Upper lobe of left lung (tissue), 4 donors: ENCODE data around the gene TUFT1.

Source experiments
- EP300 ChIP-seq, 4 donors: sonication (generic); formaldehyde crosslinking; IDR thresholded peaks; one replicate each; pipeline ENCODE4 v1.5.1; 2017; ENCODE audit warnings: antibody characterized with exemption in 4 of 4, control low read depth in 2 of 4
- POLR2A ChIP-seq, 4 donors: fragments of 450-650 bp; IDR thresholded peaks; one replicate each; pipeline ENCODE4 v1.5.1; 2016 to 2017; ENCODE audit warnings: antibody characterized with exemption in 4 of 4, mild to moderate bottlenecking in 2 of 4
- POLR2AphosphoS5 ChIP-seq, 2 donors: sonication (generic); formaldehyde crosslinking; IDR thresholded peaks; one replicate each; pipeline ENCODE4 v1.5.1; 2017; ENCODE audit warnings: antibody characterized with exemption in 2 of 2
- TF ChIP-seq, protein P1 (sequence below), 6 experiments: fragments of 450-650 bp in 4 of 6; fragments of 200-600 bp in 2 of 6; sonication (generic) in 2 of 6; IDR thresholded peaks; one replicate each; pipeline ENCODE4 v1.5.1; 2016 to 2019; ENCODE audit warnings: antibody characterized with exemption in 6 of 6

DNA sequence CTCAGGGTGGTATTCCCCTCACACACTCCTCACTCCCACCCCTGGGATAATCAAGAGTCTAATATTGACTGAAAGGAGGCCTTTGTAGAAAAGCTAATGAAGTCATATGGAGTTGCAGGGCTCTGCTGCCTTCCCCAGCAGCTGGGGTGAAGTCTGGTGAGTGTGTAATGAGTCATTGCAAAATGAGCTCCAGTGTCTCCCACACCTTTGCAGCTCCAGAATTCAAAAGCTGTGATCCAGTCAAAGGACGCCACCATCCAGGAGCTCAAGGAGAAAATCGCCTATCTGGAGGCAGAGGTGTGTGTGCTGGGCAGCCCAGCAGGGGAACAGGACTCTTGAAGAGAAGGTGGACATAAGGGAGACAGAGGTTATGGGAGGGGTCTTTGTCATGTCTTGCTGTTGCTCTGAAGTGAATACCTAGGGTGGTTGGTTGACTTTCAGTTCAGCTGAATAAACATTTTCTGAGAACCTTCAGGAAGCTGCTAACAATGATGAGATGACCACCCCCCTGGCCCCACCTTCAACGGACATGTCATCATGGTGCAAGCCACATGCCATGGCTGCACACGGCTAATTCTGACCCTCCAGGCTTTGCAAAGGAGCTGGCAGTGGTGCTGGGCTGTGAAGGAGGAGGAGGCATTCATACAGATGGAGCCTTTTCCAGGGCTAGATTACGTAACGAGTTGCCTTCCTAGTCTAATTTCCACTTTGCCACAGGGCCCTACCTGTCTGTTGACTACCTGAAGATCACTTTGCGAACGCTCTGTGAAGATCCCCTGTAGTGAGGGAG, 39.5 kb downstream of the TUFT1 start:
- TF ChIP-seq, protein P1, sequence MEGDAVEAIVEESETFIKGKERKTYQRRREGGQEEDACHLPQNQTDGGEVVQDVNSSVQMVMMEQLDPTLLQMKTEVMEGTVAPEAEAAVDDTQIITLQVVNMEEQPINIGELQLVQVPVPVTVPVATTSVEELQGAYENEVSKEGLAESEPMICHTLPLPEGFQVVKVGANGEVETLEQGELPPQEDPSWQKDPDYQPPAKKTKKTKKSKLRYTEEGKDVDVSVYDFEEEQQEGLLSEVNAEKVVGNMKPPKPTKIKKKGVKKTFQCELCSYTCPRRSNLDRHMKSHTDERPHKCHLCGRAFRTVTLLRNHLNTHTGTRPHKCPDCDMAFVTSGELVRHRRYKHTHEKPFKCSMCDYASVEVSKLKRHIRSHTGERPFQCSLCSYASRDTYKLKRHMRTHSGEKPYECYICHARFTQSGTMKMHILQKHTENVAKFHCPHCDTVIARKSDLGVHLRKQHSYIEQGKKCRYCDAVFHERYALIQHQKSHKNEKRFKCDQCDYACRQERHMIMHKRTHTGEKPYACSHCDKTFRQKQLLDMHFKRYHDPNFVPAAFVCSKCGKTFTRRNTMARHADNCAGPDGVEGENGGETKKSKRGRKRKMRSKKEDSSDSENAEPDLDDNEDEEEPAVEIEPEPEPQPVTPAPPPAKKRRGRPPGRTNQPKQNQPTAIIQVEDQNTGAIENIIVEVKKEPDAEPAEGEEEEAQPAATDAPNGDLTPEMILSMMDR (IDR thresholded peaks at IDR 0.05), result no peak
- TF ChIP-seq POLR2A (IDR thresholded peaks at IDR 0.05), result no peak
- TF ChIP-seq EP300 (IDR thresholded peaks at IDR 0.05), result no peak
- TF ChIP-seq POLR2AphosphoS5 (IDR thresholded peaks at IDR 0.05), result no peak
